Thyroid gland (tissue), 4 donors: Measurements from ENCODE around the gene KIF1C. TPM values are rescaled to one million over a fixed set of nuclear protein-coding genes. Genes with fewer than 3 reads are reported as not detected.

Experiments
- DNase-seq, 2 donors: peaks; one replicate each; pipeline ENCODE4 v3.0.0-alpha.2; 2019
- H3K27ac ChIP-seq, 3 donors: fragments of 200-600 bp; sonication (generic); 1 replicate in 2 of 3; 2 replicates in 1 of 3; pipeline ENCODE4 v1.5.1; 2016 to 2019; ENCODE audit warnings: mild to moderate bottlenecking in 1 of 3, moderate library complexity in 1 of 3
- H3K27me3 ChIP-seq: fragments of 200-600 bp; sonication (generic); one replicate; pipeline ENCODE4 v1.5.1; 2019
- H3K36me3 ChIP-seq, 2 donors: fragments of 200-600 bp; sonication (generic); one replicate each; pipeline ENCODE4 v1.5.1; 2016 to 2019
- H3K4me1 ChIP-seq, 2 donors: fragments of 200-600 bp; sonication (generic); one replicate each; pipeline ENCODE4 v1.5.1; 2017 to 2019
- H3K4me3 ChIP-seq, 3 donors: fragments of 200-600 bp; sonication (generic); replicated peaks in 1 of 3; 1 replicate in 2 of 3; 2 replicates in 1 of 3; pipeline ENCODE4 v1.5.1; 2016; ENCODE audit warnings: mild to moderate bottlenecking in 1 of 3
- H3K9me3 ChIP-seq: fragments of 200-600 bp; sonication (generic); one replicate; pipeline ENCODE4 v1.5.1; 2017
- CTCF ChIP-seq, 6 experiments: fragments of 200-600 bp in 3 of 6; fragments of 450-650 bp in 3 of 6; sonication (generic) in 3 of 6; IDR thresholded peaks; one replicate each; pipeline ENCODE4 v1.5.1; 2016 to 2019; ENCODE audit warnings: antibody characterized with exemption in 6 of 6, mild to moderate bottlenecking in 2 of 6, inconsistent platforms in 1 of 6, moderate library complexity in 1 of 6
- POLR2A ChIP-seq, 2 donors: fragments of 450-650 bp; IDR thresholded peaks; one replicate each; pipeline ENCODE4 v1.6.1; 2017; ENCODE audit warnings: antibody characterized with exemption in 2 of 2, mild to moderate bottlenecking in 2 of 2, moderate library complexity in 1 of 2
- WGBS, 2 donors: methylation state at CpG; one replicate each; pipeline ENCODE4 v1.1.5; 2017; 5-methylcytosine and 5-hydroxymethylcytosine counted together
- intact Hi-C: fragments of 100-400 bp; cut with DNase I; formaldehyde crosslinking; loops from one replicate; pipeline ENCODE4 v1.15.1; 2023
- total RNA-seq, 4 donors: library from RNA; depleted of rRNA; stranded (reverse); fragments of >200 nt; gene quantifications; one replicate each; pipeline ENCODE4 v1.2.3, GENCODE V29; 2016

The KIF1C gene
- total RNA-seq, 4 donors from 2014 or later, result 67.3 to 134 (median 86.9) TPM

DNA sequence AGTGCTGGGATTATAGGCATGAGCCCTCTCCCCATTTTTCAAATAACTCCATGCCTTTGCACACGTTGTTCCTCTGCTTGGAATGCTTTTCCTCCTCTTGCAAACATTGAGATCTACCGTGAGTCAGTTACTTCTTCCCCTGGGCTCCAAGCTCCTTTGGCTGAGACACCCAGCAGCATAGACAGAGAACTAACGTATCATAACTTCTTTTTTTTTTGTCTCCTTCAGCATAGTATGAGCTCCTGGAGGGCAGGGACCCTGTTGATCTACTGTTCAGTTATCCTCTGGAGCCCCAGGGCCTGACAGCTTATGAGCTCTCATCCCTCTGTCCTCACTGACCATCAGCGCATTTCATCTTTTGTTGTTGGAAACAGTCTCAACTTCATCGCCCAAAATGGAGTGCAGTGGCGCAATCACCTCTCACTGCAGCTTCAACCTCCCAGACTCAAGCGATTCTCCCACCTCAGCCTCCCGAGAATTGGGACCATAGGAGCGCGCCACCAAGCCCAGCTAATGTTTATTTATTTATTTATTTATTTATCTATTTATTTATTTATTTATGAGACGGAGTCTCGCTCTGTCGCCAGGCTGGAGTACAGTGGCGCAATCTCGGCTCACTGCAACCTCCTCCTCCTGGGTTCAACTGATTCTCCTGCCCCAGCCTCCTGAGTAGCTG, 32.3 kb upstream of the KIF1C start:
- Histone ChIP-seq H3K36me3 (peaks cover 0 to 4% of the 10 kb centered on the region in 2 donors), H3K4me3 (no peak overlapping the region), H3K27me3 (no peaks in the 10 kb centered on the region), H3K27ac (peak overlapping the region in 2 of 3 donors; percentile 69 to 89), H3K9me3 (no peaks in the 10 kb centered on the region), H3K4me1 (peaks cover 20 to 26% of the 10 kb centered on the region in 2 donors)
- TF ChIP-seq POLR2A (IDR thresholded peaks at IDR 0.05) (no peak), CTCF (IDR thresholded peaks at IDR 0.05) (no peak)
- 97% methylated on average over 15 of the region's 15 CpGs for WGBS, 2 donors
- intact Hi-C loops, result no loop called here
- DNase-seq, result no peak

DNA sequence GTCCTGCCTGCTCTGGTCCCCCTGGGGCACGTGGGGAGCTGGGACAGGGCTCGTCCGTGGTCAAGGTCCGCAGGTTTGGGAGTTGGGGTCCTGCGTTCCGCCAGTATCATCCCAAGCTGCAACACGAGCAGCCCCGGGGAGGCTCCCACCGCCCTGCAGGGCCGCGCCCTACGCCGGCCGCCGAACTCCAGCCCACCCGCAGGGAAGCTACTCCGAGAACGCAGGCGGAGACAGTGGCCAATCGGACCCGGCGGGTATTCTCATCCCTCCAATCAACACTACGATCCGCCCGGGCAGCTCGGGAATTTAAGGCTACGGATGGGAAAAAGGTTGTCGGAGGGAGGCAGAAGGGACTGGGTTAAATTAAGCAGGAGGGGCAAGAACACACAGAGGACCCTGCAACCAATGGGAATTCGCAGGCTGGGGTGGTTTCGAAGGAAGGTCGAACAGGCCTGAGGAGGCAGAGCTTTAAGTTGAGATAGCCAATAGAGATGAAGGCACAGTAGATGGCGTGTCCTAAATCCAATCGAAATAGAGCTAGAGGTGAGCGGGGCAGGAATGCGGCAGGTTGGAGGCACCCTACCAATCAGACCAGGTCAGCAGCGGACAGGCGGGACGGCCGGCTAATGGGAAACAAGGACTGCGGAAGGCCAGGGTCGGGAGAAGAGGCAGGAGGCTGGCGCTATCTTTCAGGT, 30.8 kb upstream of the KIF1C start:
- Histone ChIP-seq H3K4me3 (peak overlapping the region; percentile 31 to 88 (median 56)), H3K9me3 (no peaks in the 10 kb centered on the region), H3K27me3 (no peaks in the 10 kb centered on the region), H3K4me1 (peaks cover 20 to 26% of the 10 kb centered on the region in 2 donors), H3K27ac (peak overlapping the region; percentile 79 to 93 (median 90)), H3K36me3 (peaks cover 3 to 5% of the 10 kb centered on the region in 2 donors)
- WGBS, 2 donors, result 0 to 1% methylated on average over 22 to 23 of the region's 42 CpGs
- no peak for TF ChIP-seq CTCF (IDR thresholded peaks at IDR 0.05)
- peak in 1 of 2 donors; percentile 50 for TF ChIP-seq POLR2A (IDR thresholded peaks at IDR 0.05)
- DNase-seq, result peak; percentile 99
- intact Hi-C loops, result no loop called here

DNA sequence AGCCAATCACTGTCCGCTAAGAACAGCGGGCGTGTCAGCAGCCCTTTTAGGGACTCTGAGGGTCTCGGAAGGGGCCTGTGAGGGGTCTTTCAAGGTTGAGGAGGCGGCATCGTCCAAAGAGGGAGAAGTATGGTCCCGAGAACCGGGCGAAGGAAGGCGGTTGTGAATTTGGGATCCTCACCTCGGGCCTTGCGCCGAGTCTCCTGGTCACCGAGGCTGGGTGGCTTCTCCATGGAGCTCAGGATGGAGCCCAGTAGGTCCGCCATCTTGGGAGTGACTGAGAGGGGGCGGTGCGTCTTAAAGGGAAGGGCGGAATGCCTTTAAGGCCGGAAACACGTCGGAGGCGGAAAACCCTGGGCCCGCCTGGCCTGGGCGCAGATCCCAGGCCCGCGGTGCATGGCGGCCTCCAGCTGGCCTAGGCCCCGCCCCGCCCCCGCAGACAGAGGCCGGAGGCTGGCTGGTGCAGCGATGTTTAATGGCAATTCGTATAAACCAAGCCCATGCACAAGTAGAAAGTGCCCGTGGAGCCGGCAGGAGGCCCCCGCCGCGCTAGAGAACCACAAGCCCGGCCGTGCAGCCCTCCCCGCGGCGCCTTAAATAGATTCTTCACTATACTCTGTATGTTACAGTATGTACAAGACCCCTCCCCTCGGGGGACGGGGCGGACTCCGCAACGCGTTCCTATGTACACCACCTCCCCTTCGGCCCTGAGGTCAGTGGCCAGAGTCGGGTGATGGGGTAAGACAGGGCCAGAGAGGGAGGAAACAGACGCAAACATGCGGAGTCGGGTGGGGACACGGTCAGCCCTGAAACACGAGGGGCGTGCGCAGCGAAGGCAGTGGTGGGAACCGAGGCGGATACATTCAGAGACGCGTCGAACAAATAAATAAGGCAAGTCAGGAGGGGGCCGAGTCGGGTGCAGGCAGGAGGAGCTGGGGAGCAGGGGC, 29.9 kb upstream of the KIF1C start, which contains the start of gene SPAG7:
Gene SPAG7, minus strand, starts transcription at position 279 of the 947 bp plus-strand sequence. Its CDS starts 13 bp downstream, at position 266.
- Histone ChIP-seq H3K9me3 (no peaks in the 10 kb centered on the region), H3K36me3 (peaks cover 11 to 13% of the 10 kb centered on the region in 2 donors), H3K4me3 (peak within 1 kb of the TSS; percentile 56 to 88 (median 65)), H3K27ac (peak within 1 kb of the TSS; percentile 79 to 93 (median 90)), H3K4me1 (peaks cover 20 to 26% of the 10 kb centered on the region in 2 donors), H3K27me3 (no peaks in the 10 kb centered on the region)
- WGBS, 2 donors, result 2 to 3% methylated on average over 40 to 48 of the region's 66 CpGs
- DNase-seq, result peak; percentile 94
- peak in 1 of 6 experiments; percentile 11 for TF ChIP-seq CTCF (IDR thresholded peaks at IDR 0.05)
- peak in 1 of 2 donors; percentile 75 for TF ChIP-seq POLR2A (IDR thresholded peaks at IDR 0.05)
- intact Hi-C loops, result no loop called here

GRCh38 chr17:4968486-4969046, 29.2 kb upstream of the KIF1C start:
- H3K4me3 ChIP-seq, result peak overlapping the region in 1 of 3 donors; percentile 43
- peaks cover 16 to 18% of the 10 kb centered on the region in 2 donors for H3K36me3 ChIP-seq
- peak; percentile 64 to 67 for DNase-seq
- no peaks in the 10 kb centered on the region for H3K9me3 ChIP-seq
- peak overlapping the region; percentile 69 to 93 (median 90) for H3K27ac ChIP-seq
- peaks cover 20 to 26% of the 10 kb centered on the region in 2 donors for H3K4me1 ChIP-seq
- intact Hi-C loops, result no loop called here
- TF ChIP-seq CTCF (IDR thresholded peaks at IDR 0.05), result no peak
- no peak for TF ChIP-seq POLR2A (IDR thresholded peaks at IDR 0.05)
- 24 to 27% methylated on average over 23 of the region's 23 CpGs for WGBS, 2 donors
- no peaks in the 10 kb centered on the region for H3K27me3 ChIP-seq
